ENCODE results near the gene UBE2M. TPM values are rescaled to one million over a fixed set of nuclear protein-coding genes. Genes with fewer than 3 reads are reported as not detected.

Gene UBE2M
- total RNA-seq, 1 donor: 54.6 TPM

GRCh38 chr19:58556622-58557220 is 1.7 kb downstream of the UBE2M start:
- Histone ChIP-seq H3K79me2 (ENCODE audit: insufficient read depth, low read length) (peaks cover 57% of the 10 kb centered on the region), H3K4me2 (ENCODE audit: insufficient read depth, low read length) (peak overlapping the region; percentile 97), H2AFZ (ENCODE audit: low read length) (no peak overlapping the region), H3K36me3 (ENCODE audit: insufficient read depth, low read length) (peaks cover 31% of the 10 kb centered on the region), H3K27ac (ENCODE audit: low read depth, low read length) (peak overlapping the region; percentile 83), H3K27me3 (ENCODE audit: insufficient read depth, low read length) (no peaks in the 10 kb centered on the region), H3K9me3 (ENCODE audit: low read depth, low read length) (no peaks in the 10 kb centered on the region), H3K4me1 (ENCODE audit: insufficient read depth, low read length) (peaks cover 37% of the 10 kb centered on the region), H4K20me1 (ENCODE audit: insufficient read depth, low read length) (peaks cover 12% of the 10 kb centered on the region), H3K4me3 (ENCODE audit: insufficient read depth, low read length) (peak overlapping the region; percentile 87)
- peak; percentile 83 for DNase-seq (ENCODE audit: insufficient read length, low spot score, missing footprints)
- no peak for TF ChIP-seq CTCF (IDR thresholded peaks at IDR 0.05; ENCODE audit: extremely low read depth, low read depth, low read length)

- Histone ChIP-seq H2AFZ (ENCODE audit: low read length) (no peak overlapping the region), H4K20me1 (ENCODE audit: insufficient read depth, low read length) (peaks cover 12% of the 10 kb centered on the region), H3K36me3 (ENCODE audit: insufficient read depth, low read length) (peaks cover 36% of the 10 kb centered on the region), H3K4me3 (ENCODE audit: insufficient read depth, low read length) (peak overlapping the region; percentile 87), H3K27me3 (ENCODE audit: insufficient read depth, low read length) (no peaks in the 10 kb centered on the region), H3K79me2 (ENCODE audit: insufficient read depth, low read length) (peaks cover 59% of the 10 kb centered on the region), H3K27ac (ENCODE audit: low read depth, low read length) (peak overlapping the region; percentile 83), H3K4me2 (ENCODE audit: insufficient read depth, low read length) (no peak overlapping the region), H3K4me1 (ENCODE audit: insufficient read depth, low read length) (peaks cover 37% of the 10 kb centered on the region), H3K9me3 (ENCODE audit: low read depth, low read length) (no peaks in the 10 kb centered on the region)
- TF ChIP-seq CTCF (IDR thresholded peaks at IDR 0.05; ENCODE audit: extremely low read depth, low read depth, low read length): no peak
- DNase-seq (ENCODE audit: insufficient read length, low spot score, missing footprints): peak; percentile 65
Observed at GRCh38 chr19:58555920-58556621, 2.3 kb downstream of the UBE2M start.

- Histone ChIP-seq H3K27me3 (ENCODE audit: insufficient read depth, low read length) (no peaks in the 10 kb centered on the region), H3K79me2 (ENCODE audit: insufficient read depth, low read length) (peaks cover 64% of the 10 kb centered on the region), H2AFZ (ENCODE audit: low read length) (peak overlapping the region; percentile 76), H3K9me3 (ENCODE audit: low read depth, low read length) (no peaks in the 10 kb centered on the region), H3K4me3 (ENCODE audit: insufficient read depth, low read length) (peak overlapping the region; percentile 88), H3K4me1 (ENCODE audit: insufficient read depth, low read length) (peaks cover 37% of the 10 kb centered on the region), H3K4me2 (ENCODE audit: insufficient read depth, low read length) (peak overlapping the region; percentile 99), H4K20me1 (ENCODE audit: insufficient read depth, low read length) (peaks cover 17% of the 10 kb centered on the region), H3K36me3 (ENCODE audit: insufficient read depth, low read length) (peaks cover 42% of the 10 kb centered on the region), H3K27ac (ENCODE audit: low read depth, low read length) (peak overlapping the region; percentile 89)
- no peak for TF ChIP-seq CTCF (IDR thresholded peaks at IDR 0.05; ENCODE audit: extremely low read depth, low read depth, low read length)
- DNase-seq (ENCODE audit: insufficient read length, low spot score, missing footprints): peak; percentile 27
Observed at GRCh38 chr19:58555369-58555885, 3.0 kb downstream of the UBE2M start.
